ENCODE measurements around the gene CAGE1.
"Not testable (repeated sequence)": the region's sequence is repeated elsewhere in the genome, so short reads cannot be mapped to it uniquely, and the experiment has no call there.

The CAGE1 gene

DNA sequence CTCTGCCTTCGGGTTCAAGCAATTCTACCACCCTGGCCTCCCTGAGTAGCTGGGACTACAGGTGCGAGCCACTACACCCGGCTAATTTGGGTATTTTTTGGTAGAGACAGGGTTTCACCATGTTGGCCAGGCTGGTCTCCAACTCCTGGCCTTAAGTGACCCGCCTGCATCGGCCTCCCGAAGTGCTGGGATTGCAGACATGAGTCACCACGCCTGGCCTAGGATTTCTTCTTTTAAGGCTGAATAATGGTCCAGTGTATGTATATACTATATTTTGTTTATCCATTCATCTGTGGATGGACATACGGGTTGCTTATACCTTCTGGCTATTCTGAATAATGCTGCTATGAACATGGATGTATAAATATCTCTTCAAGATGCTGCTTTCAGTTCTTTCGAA lies 17.2 kb upstream of the CAGE1 start:
- DNase-seq: no peak

GRCh38 chr6:7404546-7404945 lies 15.0 kb upstream of the CAGE1 start:
- DNase-seq: no peak

GRCh38 chr6:7402716-7403115 lies 13.2 kb upstream of the CAGE1 start:
- DNase-seq: no peak

GRCh38 chr6:7401075-7401474 lies 11.5 kb upstream of the CAGE1 start:
- DNase-seq: peak; percentile 6

GRCh38 chr6:7392402-7392801 lies 2.9 kb upstream of the CAGE1 start:
- no peak for DNase-seq

- DNase-seq: no peak
Measured at GRCh38 chr6:7391151-7391550, 1.6 kb upstream of the CAGE1 start.

DNA sequence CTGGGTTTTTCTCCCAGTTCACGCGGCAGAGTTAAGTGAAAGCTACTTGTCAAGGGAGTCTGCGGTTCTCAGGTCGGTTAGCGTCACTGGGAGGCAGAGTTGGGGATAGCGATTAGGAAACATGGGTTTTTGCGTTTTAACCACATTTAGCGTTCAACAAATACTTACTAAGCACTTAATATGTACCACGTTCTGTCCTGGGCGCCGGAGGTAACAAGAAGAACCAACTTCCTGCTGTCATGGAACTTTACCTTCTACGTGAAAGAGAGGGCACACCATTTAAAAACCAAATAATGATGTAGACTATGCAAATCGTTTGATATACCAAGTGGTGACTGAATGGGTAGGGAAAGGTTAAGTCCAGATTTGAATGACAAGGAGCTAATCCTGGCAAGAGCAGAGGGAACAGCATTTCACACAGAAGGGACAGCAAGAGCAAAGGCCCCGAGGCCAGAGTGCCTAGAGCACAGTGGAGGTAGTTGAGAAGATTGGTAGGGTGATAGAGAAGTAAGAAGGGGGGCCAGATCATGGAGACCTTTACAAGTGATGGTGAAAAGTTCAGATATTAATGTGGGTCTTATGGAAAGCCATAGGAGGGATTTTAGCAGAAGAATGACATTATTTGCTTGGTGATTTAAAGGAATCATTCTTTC lies 810 bp upstream of the CAGE1 start:
- no peak for DNase-seq

GRCh38 chr6:7389162-7389450 lies 436 bp downstream of the CAGE1 start:
- DNase-seq: peak; percentile 76

DNA sequence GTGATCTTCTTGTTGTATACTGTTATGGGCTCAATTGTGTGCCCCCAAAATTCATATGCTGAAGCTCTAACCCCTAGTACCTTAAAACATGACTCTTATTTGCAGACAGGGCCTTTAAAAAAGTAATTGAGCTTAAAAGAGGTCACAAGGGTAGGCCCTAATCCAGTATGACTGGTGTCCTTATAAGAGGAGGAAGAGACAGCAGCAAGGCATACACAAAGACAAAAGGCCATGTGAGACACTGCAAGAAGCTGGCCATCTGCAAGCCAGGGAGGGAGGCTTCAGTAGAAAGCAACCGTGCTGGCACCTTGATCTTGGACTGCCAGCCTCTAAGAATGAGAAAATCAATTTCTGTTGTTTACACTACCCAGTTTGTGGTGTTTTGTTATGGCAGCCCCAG lies 8.4 kb downstream of the CAGE1 start:
- DNase-seq: no peak

DNA sequence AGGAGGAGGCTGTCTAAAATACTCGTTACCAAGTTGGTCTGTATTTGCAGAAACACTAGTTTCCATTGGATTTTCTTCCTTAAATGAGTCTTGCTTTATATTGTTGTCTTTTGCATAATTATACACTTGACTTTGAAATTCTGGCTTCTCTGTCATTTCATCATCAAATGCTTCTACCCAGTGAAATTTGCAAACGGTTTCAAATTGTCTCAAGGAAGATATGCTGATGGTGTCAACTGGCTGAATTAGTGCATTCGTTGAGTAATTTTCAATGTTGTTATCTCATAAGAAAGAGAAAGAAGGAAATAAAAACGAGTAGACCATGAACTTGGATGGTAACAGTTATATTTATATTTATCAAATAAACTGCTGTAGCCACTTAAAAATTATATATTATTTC lies 10.8 kb downstream of the CAGE1 start:
- DNase-seq: no peak

DNA sequence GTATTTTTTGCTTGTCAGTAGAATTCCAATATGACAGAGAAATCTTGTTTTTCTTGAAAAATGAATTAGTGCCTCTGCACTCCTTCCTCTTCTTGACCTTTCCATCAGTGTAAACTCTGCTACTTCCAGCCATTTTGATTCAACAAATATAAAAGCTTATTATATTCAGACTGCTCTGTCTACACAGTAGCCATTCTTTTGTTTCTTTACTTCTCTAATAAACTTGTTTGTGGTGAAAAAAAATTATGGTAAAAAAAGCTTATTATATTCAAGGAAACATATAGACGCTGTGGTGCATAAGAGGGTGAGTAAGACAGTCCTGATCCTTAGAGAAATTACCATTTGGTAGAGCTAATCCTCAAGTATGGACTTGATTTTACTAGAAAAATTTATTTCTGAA lies 11.6 kb downstream of the CAGE1 start:
- DNase-seq: no peak

- DNase-seq: no peak
Measured at GRCh38 chr6:7373739-7374138, 15.8 kb downstream of the CAGE1 start.

GRCh38 chr6:7367408-7367807 lies 22.1 kb downstream of the CAGE1 start:
- no peak for DNase-seq

DNA sequence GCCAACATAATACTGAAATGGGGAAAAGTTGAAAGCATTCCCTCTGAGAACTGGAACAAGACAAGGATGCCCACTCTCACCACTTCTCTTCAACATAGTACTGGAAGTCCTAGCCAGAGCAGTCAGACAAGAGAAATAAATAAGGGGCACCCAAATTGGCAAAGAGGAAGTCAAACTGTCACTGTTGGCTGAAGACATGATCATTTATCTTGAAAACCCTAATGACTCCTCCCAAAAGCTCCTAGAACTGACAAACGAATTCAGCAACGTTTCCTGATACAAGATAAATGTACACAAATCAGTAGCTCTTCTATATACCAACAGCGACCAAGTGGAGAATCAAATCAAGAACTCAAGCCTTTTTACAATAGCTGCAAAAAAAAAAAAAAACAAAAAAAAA lies 37.6 kb downstream of the CAGE1 start:
- DNase-seq: not testable (repeated sequence)

DNA sequence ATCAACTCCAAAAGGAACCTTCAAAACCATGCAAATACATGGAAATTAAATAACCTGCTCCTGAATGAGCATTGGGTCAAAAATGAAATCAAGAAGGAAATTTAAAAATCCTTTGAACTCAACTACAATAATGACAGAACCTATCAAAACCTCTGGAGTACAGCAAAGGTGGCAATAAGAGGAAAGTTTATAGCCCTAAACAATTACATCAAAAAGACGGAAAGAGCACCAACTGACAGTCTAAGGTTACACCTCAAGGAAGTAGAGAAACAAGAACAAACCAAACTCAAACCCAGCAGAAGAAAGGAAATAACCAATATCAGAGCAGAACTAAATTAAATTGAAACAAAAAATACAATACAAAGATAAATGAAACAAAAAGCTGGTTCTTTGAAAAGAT lies 39.0 kb downstream of the CAGE1 start:
- not testable (repeated sequence) for DNase-seq

- not testable (repeated sequence) for DNase-seq
Measured at GRCh38 chr6:7347551-7347997, 42.0 kb downstream of the CAGE1 start.

GRCh38 chr6:7344773-7345450 lies 44.6 kb downstream of the CAGE1 start:
- not testable (repeated sequence) for DNase-seq

DNA sequence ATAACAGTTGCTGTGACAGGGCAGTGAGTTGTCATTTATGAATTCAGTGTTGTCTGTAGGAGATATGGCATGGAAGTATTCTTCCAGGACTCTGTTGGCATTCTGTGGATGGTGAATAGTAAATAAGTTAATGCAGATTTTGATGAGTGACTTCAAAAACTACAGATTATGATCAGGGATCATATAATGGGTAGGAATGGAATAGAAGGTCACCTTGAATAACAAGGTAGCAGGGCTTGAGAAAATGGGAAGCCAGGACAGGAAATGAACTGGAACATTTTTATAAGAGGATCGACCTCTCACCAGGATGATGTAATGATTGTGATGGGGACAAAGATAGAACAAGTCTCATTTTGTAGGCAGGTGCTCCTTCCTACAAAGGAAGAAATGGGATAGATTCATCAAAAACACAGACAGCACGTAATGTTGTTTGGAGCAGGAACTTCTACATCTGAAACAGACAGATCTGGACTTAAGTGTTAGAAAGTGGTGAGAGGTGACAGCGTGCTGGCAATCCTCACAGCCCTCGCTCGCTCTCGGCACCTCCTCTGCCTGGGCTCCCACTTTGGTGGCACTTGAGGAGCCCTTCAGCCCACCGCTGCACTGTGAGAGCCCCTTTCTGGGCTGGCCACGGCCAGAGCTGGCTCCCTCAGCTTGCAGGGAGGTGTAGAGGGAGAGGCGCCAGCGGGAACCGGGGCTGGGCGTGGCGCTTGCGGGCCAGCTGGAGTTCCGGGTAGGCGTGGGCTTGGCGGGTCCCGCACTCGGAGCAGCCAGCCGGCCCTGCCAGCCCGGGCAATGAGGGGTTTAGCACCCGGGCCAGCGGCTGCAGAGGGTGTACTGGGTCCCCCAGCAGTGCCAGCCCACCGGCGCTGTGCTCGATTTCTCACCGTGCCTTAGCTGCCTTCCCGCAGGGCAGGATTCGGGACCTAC lies 45.7 kb downstream of the CAGE1 start:
- no peak for DNase-seq

DNA sequence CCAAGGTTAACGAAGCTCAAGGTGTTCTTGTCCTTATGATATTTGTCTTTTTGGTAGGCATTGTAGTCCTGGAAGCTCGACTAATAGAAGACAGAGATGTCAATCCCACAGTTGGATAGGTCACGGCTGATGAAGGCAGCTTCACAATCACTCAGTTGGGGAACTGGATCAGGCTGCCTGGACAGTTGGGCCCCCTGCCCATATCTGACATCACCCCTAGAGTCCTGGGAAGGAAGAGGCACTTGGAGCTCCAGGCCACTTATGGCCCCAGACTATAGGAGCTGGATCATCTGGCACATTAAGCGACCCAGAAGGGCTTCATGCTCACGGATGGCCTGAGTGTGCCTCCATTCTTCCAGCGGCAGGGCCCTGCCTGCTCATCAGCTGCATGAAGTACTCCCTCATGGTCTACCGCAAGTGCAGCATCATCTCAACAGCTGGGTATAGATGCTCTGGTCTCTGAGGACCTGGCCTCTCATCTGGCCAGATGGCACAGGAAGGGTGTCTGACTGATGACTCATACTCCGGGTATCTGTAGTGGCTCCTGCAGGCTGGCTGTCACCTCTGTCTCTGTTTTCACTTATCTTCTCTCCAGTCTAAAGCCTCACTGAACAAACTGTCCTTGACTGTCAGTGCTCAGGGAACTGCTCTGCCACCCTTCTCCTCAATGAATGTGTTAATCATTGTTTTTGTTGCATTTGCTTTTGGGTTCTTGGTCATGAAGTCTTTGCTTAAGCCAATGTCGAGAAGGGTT lies 47.4 kb downstream of the CAGE1 start:
- DNase-seq: no peak

DNA sequence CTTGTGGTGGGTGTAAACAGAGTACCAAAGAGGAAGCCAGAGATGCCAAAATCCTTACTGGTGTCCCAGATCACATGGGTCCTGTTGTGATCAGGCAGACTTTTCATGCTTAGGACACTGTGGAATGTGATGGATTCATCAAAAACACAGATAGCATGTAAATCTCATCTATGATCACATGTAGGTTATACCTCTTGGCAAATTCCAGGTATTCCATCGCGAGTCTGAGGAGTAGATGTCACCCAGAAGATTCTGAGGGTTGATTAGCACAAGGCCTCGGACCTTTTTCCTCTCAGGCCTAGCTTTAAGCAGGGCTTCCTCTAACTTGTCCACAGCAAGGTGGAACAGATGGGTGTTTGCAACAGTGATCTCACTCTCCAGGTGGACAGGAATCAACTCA lies 48.3 kb downstream of the CAGE1 start:
- DNase-seq: no peak

- not testable (repeated sequence) for DNase-seq
Measured at GRCh38 chr6:7339007-7339732, 50.4 kb downstream of the CAGE1 start.

- no peak for DNase-seq
Measured at GRCh38 chr6:7338031-7338430, 51.5 kb downstream of the CAGE1 start.

Measured in kidney glomerular epithelial cell (primary cell).